ENCODE data around the gene PCDH9.

DNA sequence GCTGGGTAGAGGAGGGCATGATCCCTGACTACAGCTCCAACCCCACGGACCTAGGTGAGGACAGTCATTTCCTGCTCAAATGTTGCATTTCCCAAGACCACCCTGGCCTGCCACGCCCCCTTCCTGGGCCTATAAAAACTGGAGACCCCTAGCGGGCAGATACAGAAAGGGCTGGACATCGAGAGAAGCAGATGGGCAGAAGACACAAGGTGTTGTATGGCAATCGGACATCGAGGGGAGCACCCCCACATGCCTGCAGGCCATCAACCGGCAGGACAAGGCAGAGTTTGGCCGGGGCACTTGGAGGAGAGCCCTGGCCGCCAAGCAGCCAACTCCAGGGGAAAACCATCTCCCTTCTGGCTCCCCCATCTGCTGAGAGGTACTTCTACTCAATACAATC is 746.4 kb downstream of the PCDH9 start:
- TF ChIP-seq POLR2A (IDR thresholded peaks at IDR 0.05) (no peak), POLR2AphosphoS5 (IDR thresholded peaks at IDR 0.05) (no peak), EP300 (IDR thresholded peaks at IDR 0.05) (no peak)
- TF ChIP-seq, protein P1, sequence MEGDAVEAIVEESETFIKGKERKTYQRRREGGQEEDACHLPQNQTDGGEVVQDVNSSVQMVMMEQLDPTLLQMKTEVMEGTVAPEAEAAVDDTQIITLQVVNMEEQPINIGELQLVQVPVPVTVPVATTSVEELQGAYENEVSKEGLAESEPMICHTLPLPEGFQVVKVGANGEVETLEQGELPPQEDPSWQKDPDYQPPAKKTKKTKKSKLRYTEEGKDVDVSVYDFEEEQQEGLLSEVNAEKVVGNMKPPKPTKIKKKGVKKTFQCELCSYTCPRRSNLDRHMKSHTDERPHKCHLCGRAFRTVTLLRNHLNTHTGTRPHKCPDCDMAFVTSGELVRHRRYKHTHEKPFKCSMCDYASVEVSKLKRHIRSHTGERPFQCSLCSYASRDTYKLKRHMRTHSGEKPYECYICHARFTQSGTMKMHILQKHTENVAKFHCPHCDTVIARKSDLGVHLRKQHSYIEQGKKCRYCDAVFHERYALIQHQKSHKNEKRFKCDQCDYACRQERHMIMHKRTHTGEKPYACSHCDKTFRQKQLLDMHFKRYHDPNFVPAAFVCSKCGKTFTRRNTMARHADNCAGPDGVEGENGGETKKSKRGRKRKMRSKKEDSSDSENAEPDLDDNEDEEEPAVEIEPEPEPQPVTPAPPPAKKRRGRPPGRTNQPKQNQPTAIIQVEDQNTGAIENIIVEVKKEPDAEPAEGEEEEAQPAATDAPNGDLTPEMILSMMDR (IDR thresholded peaks at IDR 0.05), result no peak

All from suprapubic skin (tissue), 4 donors.